Activated CD4-positive, alpha-beta T cell treated with anti-CD3 and anti-CD28 coated beads, Interleukin-10, Interleukin-2, amounts not matched to agents 100 ng/mL and 50 ng/mL, durations not matched to agents 16 hours and 8 hours (primary cell): ENCODE measurements around the gene VGLL4.
"Not testable (repeated sequence)": the region's sequence is repeated elsewhere in the genome, so short reads cannot be mapped to it uniquely, and the experiment has no call there.

ENCODE experiments used
- DNase-seq: peaks from one replicate; pipeline ENCODE4 v3.0.0-alpha.2; 2020

Gene VGLL4

GRCh38 chr3:11604139-11604892, 39.4 kb downstream of the VGLL4 start:
- no peak for DNase-seq

- DNase-seq, result no peak
Measured at GRCh38 chr3:11603628-11604027, 40.1 kb downstream of the VGLL4 start.

- DNase-seq, result no peak
Measured at GRCh38 chr3:11602886-11603527, 40.7 kb downstream of the VGLL4 start.

DNA sequence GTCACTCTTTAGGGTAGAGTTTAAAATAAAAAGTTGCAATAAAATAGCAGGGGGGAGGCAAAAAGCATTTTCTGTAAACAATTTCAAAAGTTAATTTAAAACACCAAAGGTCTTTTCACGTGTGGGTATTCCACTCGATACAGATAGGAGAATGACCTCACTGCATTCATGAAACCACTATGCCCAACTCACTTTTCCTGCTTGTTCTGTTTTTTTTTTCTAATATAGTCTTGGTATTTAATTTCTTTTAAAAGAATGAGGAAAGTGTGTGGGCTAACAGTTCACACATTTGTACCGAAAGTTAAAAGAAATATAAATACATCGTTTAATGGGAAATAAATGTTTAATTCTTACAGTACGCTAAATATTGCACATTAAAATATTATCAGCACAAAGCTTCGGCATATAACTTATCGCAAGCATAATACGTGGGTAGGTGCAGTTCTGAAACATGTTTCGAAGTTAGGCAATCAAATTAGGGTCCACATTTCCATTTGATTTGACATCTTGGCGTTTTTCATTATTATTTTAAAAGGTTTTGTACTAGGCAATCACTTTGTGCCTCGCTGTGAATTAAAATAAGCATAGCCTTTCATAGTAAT, 41.4 kb downstream of the VGLL4 start:
- DNase-seq, result no peak

- DNase-seq, result no peak
Measured at GRCh38 chr3:11601446-11602238, 42.1 kb downstream of the VGLL4 start.

DNA sequence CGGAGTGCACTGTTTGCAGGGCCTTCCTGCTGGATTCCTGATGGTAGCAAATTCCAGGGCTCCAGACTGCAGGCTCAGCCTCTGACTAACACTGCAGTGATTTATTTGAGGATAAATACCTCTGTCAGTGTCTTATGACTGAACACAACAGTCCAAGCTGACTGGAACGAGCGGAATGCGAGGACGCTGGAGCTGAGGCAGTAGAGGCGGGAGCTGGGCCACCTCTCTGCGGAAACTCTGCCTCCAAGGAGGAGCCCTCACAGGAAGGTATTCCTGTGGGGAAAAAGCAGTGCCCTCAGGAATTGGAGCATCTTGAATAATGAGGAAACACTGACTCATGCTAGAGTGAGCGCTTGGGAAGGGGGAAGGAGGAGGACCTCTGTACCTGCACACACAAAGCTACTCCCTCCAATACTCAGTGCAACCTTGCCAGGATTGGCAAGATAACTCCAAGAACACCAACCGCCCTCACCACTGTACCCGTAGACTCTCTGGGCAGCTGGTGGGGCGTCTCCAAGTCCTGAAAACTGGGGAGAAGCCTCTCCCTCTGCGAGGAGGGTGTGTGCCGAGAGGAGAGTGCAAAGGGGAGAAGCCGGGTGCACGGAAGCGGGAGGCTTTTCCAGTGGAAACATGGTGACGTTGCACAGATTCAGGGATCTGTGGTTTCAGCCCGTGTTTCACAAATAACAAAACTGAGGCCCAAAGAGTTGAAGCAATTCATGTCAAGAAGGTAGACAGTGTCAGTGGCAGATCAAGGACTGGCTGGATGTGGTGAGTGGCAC, 43.0 kb downstream of the VGLL4 start:
- DNase-seq, result no peak

- no peak for DNase-seq
Measured at GRCh38 chr3:11596387-11596786, 47.3 kb downstream of the VGLL4 start.

- not testable (repeated sequence) for DNase-seq
Measured at GRCh38 chr3:11595024-11595423, 48.7 kb downstream of the VGLL4 start.

- no peak for DNase-seq
Measured at GRCh38 chr3:11593318-11594034, 50.2 kb downstream of the VGLL4 start.

- no peak for DNase-seq
Measured at GRCh38 chr3:11592445-11593298, 51.0 kb downstream of the VGLL4 start.

DNA sequence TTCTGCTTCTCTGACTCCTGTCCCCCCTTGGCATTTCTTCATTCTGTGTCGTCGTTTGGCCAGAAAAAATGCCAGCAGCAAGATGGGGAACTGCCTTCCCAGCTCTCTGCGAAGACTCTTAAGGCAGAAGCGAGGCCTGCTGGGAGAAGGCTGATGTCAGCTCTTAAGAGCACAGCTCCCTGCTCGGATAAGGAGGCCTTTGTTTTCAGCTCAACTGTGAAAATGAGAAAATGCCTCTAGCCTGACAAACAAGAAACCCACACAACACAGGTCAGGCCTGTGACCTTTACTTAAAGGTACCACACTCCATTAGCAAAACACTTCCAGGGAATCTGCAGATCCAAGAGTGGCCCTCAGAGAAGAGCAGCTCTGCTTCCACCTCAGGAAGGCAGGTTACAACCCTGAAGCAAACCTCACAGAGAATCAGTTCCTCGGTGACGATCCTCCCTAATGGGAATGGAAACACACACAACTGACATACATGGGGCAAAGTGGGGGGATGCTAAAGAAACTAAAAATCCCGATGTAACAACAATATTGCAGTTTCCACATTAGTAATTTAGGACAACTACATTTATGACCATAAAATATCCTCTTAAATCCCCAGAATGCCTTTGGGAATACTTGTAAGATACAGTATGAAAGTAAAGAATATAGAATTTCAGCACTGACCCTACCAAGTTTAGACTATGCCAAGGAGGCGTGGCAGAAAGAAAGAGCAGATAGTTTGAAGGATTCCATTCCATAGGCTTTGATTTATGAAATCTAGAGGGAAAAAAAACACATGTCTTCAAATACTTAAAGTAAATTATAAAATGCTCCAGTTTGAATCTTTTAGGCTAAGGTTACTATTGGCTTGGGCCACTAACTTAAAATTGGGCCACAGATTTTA, 52.1 kb downstream of the VGLL4 start:
- no peak for DNase-seq

GRCh38 chr3:11591002-11591355, 52.7 kb downstream of the VGLL4 start:
- no peak for DNase-seq

GRCh38 chr3:11589706-11590105, 54.0 kb downstream of the VGLL4 start:
- DNase-seq, result no peak

DNA sequence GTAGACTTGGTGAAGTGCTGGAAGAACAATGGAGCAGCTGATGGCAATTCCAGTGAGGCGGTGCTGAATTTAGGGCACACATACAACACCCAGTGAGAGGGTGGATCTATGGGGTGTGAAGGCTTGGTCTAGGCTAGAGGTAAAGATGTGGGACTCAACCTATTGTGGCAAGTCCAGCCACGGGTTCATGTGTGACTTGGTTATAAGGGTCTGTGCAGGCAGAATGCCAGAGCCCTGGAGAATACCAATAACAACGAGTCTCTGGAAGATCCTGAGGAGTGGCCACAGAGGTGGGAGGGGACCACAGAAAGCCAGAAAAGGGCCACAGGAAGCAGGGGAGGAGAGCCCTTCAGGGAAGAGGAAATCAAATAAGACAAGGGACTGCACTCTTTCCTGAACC, 55.0 kb downstream of the VGLL4 start:
- no peak for DNase-seq

- DNase-seq, result no peak
Measured at GRCh38 chr3:11588338-11588737, 55.4 kb downstream of the VGLL4 start.

DNA sequence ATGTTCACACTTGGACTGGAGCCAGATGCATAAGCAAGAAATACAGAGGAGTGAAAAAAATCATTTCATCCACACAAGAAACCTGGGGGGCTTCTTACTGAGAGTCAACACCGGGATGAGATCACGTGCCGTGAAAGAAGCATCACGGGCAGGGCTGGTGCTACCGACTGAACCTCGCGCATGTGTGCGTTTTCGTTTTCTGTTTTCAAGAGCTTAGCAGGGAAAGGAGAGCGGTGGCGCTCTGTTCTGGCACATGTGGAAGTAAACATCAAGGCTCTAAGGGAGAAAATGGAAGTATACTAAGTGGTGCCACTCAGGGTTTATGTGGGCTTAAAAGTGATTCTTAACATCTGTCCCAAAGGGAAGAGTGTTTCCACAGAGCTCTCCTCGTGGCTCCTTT, 55.9 kb downstream of the VGLL4 start:
- no peak for DNase-seq

- DNase-seq, result no peak
Measured at GRCh38 chr3:11584570-11584969, 59.1 kb downstream of the VGLL4 start.

DNA sequence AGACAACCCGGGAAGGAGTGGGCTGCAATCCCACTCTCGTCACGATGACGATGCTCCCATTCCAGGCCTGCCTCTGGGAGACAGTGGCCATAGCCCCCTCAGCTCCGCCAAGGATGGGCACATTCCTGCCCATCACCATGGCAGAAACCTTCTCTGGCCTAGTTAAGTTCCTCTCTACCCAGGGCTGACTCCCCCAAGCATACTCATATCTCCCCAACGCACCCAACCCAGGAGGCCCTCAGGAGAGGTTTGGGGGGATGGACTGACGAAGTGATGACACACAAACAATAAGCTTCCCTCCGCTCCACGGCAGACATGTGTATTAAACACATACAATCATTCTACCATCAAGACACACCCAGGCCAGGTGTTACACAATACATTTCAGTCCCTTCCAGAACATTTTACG, 60.1 kb downstream of the VGLL4 start:
- DNase-seq, result no peak

GRCh38 chr3:11583235-11583634, 60.5 kb downstream of the VGLL4 start:
- DNase-seq, result no peak
